PC-3 (cell line): Measurements from ENCODE around the gene CLIC4. TPM values are rescaled to one million over a fixed set of nuclear protein-coding genes. Genes with fewer than 3 reads are reported as not detected.
A peak's percentile ranks its signal among the peaks of the same experiment; 100 is the strongest.

Experiments
- ATAC-seq: fragments of 200-7000 bp; cut with Tn5 transposase; 2 replicates; pipeline ENCODE4 v1.9.1; 2020; ENCODE audit warnings: mild to moderate bottlenecking, moderate library complexity
- BruUV-seq: library from RNA; stranded (reverse); fragments of 400-500 nt; replicated peaks from 2 replicates; lab custom pipeline; 2021; lab: Mats Ljungman, UMichigan
- CTCF ChIA-PET: fragments of 300-600 bp; sonication (Branson Sonifier 250); formaldehyde crosslinking; loops from one replicate; lab custom pipeline; 2022; ENCODE audit warnings: antibody characterized with exemption; lab: Charles Lee
- POLR2A ChIA-PET: fragments of 300-600 bp; sonication (Branson Sonifier 250); formaldehyde crosslinking; loops from one replicate; lab custom pipeline; 2022; ENCODE audit warnings: antibody characterized with exemption; ENCODE audit not compliant: unreplicated experiment; lab: Charles Lee
- DNase-seq: peaks from one replicate; pipeline ENCODE4 v3.0.0-alpha.2; 2015
- H2AFZ ChIP-seq: fragments of 300-600 bp; sonication (generic); 2 replicates; pipeline ENCODE4 v1.6.0; 2016; ENCODE audit warnings: antibody characterized with exemption, low read length
- H3F3A ChIP-seq: fragments of 300-600 bp; sonication (generic); one replicate; pipeline ENCODE4 v1.6.0; 2017; ENCODE audit warnings: antibody characterized with exemption, low read length, control low read depth, mild to moderate bottlenecking; ENCODE audit not compliant: unreplicated experiment
- H3K27ac ChIP-seq: fragments of 300-600 bp; sonication (generic); 2 replicates; pipeline ENCODE4 v1.5.1; 2016; ENCODE audit warnings: mild to moderate bottlenecking, low read length
- H3K27me3 ChIP-seq: fragments of 300-600 bp; sonication (generic); 2 replicates; pipeline ENCODE4 v1.6.1; 2016; ENCODE audit warnings: low read length, mixed read lengths
- H3K36me3 ChIP-seq: fragments of 300-600 bp; sonication (generic); 2 replicates; pipeline ENCODE4 v1.6.1; 2016; ENCODE audit warnings: low read depth, mixed run types, low read length, mixed read lengths
- H3K4me1 ChIP-seq: fragments of 300-600 bp; sonication (generic); 2 replicates; pipeline ENCODE4 v1.5.1; 2016; ENCODE audit warnings: low read length; ENCODE audit not compliant: insufficient read depth
- H3K4me2 ChIP-seq: fragments of 300-600 bp; sonication (generic); 2 replicates; pipeline ENCODE4 v1.6.0; 2016; ENCODE audit warnings: low read length
- H3K4me3 ChIP-seq: fragments of 300-600 bp; sonication (generic); 2 replicates; pipeline ENCODE4 v1.5.1; 2016; ENCODE audit warnings: mild to moderate bottlenecking, low read length, mixed read lengths
- H3K79me2 ChIP-seq: fragments of 300-600 bp; sonication (generic); 2 replicates; pipeline ENCODE4 v1.6.1; 2017; ENCODE audit warnings: low read length, mixed read lengths
- H3K9ac ChIP-seq: fragments of 300-600 bp; sonication (generic); 2 replicates; pipeline ENCODE4 v1.6.0; 2016; ENCODE audit warnings: mild to moderate bottlenecking, low read length
- H3K9me2 ChIP-seq: fragments of 300-600 bp; sonication (generic); replicated peaks from 2 replicates; pipeline ENCODE4 v1.6.1; 2016; ENCODE audit warnings: mixed run types, low read length, mixed read lengths
- H3K9me3 ChIP-seq: fragments of 300-600 bp; sonication (generic); 2 replicates; pipeline ENCODE4 v1.6.1; 2016; ENCODE audit warnings: low read length, mixed read lengths
- H4K20me1 ChIP-seq: fragments of 300-600 bp; sonication (generic); 2 replicates; pipeline ENCODE4 v1.6.1; 2016; ENCODE audit warnings: low read length, mixed read lengths
- EZH2 ChIP-seq: fragments of 300-600 bp; sonication (generic); IDR thresholded peaks from one replicate; pipeline ENCODE4 v1.6.1; 2017; ENCODE audit warnings: antibody characterized with exemption, mild to moderate bottlenecking, low read length; ENCODE audit not compliant: unreplicated experiment
- EZH2phosphoT487 ChIP-seq: fragments of 300-600 bp; sonication (generic); IDR thresholded peaks from 2 replicates; pipeline ENCODE4 v1.6.1; 2018; ENCODE audit warnings: mild to moderate bottlenecking, antibody characterized with exemption, low read length, borderline replicate concordance
- intact Hi-C: fragments of 100-400 bp; cut with micrococcal nuclease; formaldehyde crosslinking; loops from 2 replicates; pipeline ENCODE4 v1.9.0; 2023
- total RNA-seq: library from RNA; depleted of rRNA; stranded (reverse); fragments of >200 nt; gene quantifications from 2 replicates; pipeline ENCODE4 v1.2.3, GENCODE V29; 2014
- TF ChIP-seq, protein P1 (sequence below): fragments of 300-600 bp; sonication (generic); conservative IDR thresholded peaks from 2 replicates; pipeline ENCODE4 v1.5.1; 2017; ENCODE audit warnings: antibody characterized with exemption, low read depth, mild to moderate bottlenecking, low read length

CLIC4 gene
- total RNA-seq, 1 experiment from 2014 or later: 57.6 TPM

GRCh38 chr1:24699628-24700027 is 45.6 kb upstream of the CLIC4 start:
- intact Hi-C loops: no loop called here
- Histone ChIP-seq H2AFZ (no peak overlapping the region), H3K79me2 (no peaks in the 10 kb centered on the region), H3K9me3 (no peaks in the 10 kb centered on the region), H3K9me2 (no peaks in the 10 kb centered on the region), H4K20me1 (no peaks in the 10 kb centered on the region), H3K4me3 (no peak overlapping the region), H3K27ac (no peak overlapping the region), H3K36me3 (no peaks in the 10 kb centered on the region), H3K4me2 (no peak overlapping the region), H3K4me1 (peaks cover 6% of the 10 kb centered on the region; the same call in 1 of the 2 replicates), H3K27me3 (no peaks in the 10 kb centered on the region), H3F3A (no peaks in the 10 kb centered on the region), H3K9ac (no peak overlapping the region)
- BruUV-seq: no TSS peak
- ATAC-seq (no peak), DNase-seq (no peak)
- CTCF ChIA-PET: interaction anchor here (1.4 kb wide), 1 partner anchor 131 kb away, joined by 9 read pairs; no protein-coding TSS in a partner anchor
- TF ChIP-seq EZH2phosphoT487 (no peak), EZH2 (no peak)
- POLR2A ChIA-PET: no interaction called here

- BruUV-seq: no TSS peak
- Histone ChIP-seq H3K9ac (no peak overlapping the region), H2AFZ (no peak overlapping the region), H3K9me3 (no peaks in the 10 kb centered on the region), H3F3A (no peaks in the 10 kb centered on the region), H3K4me2 (0 out of 2 replicates have a peak overlapping the region, but pooled peaks have one; percentile 2), H3K36me3 (no peaks in the 10 kb centered on the region), H4K20me1 (no peaks in the 10 kb centered on the region), H3K79me2 (no peaks in the 10 kb centered on the region), H3K9me2 (no peaks in the 10 kb centered on the region), H3K4me3 (no peak overlapping the region), H3K27me3 (no peaks in the 10 kb centered on the region), H3K4me1 (peaks cover 22% of the 10 kb centered on the region), H3K27ac (peak overlapping the region; percentile 51)
- DNase-seq: peak; percentile 82
- TF ChIP-seq EZH2phosphoT487 (no peak), EZH2 (no peak)
- TF ChIP-seq, protein P1, sequence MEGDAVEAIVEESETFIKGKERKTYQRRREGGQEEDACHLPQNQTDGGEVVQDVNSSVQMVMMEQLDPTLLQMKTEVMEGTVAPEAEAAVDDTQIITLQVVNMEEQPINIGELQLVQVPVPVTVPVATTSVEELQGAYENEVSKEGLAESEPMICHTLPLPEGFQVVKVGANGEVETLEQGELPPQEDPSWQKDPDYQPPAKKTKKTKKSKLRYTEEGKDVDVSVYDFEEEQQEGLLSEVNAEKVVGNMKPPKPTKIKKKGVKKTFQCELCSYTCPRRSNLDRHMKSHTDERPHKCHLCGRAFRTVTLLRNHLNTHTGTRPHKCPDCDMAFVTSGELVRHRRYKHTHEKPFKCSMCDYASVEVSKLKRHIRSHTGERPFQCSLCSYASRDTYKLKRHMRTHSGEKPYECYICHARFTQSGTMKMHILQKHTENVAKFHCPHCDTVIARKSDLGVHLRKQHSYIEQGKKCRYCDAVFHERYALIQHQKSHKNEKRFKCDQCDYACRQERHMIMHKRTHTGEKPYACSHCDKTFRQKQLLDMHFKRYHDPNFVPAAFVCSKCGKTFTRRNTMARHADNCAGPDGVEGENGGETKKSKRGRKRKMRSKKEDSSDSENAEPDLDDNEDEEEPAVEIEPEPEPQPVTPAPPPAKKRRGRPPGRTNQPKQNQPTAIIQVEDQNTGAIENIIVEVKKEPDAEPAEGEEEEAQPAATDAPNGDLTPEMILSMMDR: no peak
- intact Hi-C loops: no loop called here
- ChIA-PET CTCF (no interaction called here), POLR2A (no interaction called here)
- ATAC-seq: no peak
These were observed 42.5 kb upstream of the CLIC4 start for GRCh38 chr1:24702511-24703293.

DNA sequence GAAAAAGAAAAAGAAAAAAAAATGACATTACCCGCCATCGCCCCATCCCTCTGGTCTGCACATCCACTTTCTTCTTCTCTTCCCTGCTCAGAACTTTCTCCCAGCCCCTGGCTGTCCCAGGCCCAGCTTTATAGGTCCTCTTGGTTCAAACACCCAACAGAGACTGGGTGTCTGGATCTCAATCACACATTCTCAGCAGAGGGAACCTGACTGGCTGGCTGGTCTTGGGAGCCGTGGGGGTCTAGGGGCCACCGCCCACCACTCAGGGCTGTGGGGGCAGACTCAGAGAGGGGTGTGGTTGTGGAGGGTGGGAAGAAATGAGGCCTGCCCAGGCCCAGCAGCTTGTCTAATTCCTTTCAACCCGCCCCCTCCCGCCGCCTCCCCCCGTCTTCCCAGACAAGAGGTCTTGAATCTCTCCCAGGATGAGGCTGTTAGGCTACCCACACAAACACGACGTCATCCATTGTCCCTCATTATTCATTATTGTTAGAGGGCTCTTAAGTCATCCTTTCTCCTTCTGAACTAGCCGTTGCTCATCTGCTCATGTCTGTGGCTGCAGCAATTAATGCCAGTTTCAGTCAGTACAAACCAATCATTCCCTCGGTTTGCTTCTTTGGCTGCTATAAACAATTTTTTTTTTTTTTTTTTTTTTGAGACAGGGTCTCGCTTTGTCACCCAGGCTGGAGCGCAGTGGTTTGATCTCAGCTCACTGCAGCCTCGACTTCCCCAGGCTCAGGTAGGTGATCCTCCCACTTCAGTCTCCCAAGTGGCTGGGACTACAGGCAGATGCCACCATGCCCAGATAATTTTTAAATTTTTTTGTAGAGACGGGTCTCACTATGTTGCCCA is 40.6 kb upstream of the CLIC4 start:
- H3K9me3 ChIP-seq: no peaks in the 10 kb centered on the region
- POLR2A ChIA-PET: interaction anchor here (1.3 kb wide), 1 partner anchor 40 kb away, joined by 4 read pairs; the partner anchor contains the start of gene CLIC4
- TF ChIP-seq, protein P1: no peak
- TF ChIP-seq EZH2phosphoT487: no peak
- TF ChIP-seq EZH2: no peak
- no peaks in the 10 kb centered on the region for H4K20me1 ChIP-seq
- CTCF ChIA-PET: interaction anchor here (0.5 to 1.0 kb wide), 3 partner anchors 41 to 223 kb away, joined by 3 to 4 read pairs (median 3); partner anchors contain the start of gene CLIC4
- 0 out of 2 replicates have a peak overlapping the region, but pooled peaks have one; percentile 35 for H2AFZ ChIP-seq
- H3K27me3 ChIP-seq: no peaks in the 10 kb centered on the region
- ATAC-seq: peak; percentile 7; the same call in 1 of the 2 replicates
- TSS peak; percentile 99 for BruUV-seq
- H3K9me2 ChIP-seq: no peaks in the 10 kb centered on the region
- no peaks in the 10 kb centered on the region for H3K79me2 ChIP-seq
- H3K9ac ChIP-seq: peak overlapping the region; percentile 60
- intact Hi-C loops: loop anchor here (1.0 kb wide), 1 partner anchor 41 kb away; the partner anchor contains the start of gene CLIC4
- no peaks in the 10 kb centered on the region for H3K36me3 ChIP-seq
- DNase-seq: peak; percentile 61
- peaks cover 26% of the 10 kb centered on the region for H3K4me1 ChIP-seq
- H3K27ac ChIP-seq: peak overlapping the region; percentile 72
- peak overlapping the region; percentile 74 for H3K4me2 ChIP-seq
- peak overlapping the region; percentile 34; the same call in 1 of the 2 replicates for H3K4me3 ChIP-seq
- no peaks in the 10 kb centered on the region for H3F3A ChIP-seq
